Mesothelial cell of epicardium (in vitro differentiated cells): ENCODE data around the gene COMT. TPM values are rescaled to one million over a fixed set of nuclear protein-coding genes. Genes with fewer than 3 reads are reported as not detected.

ENCODE experiments used
- DNase-seq, 2 experiments: peaks; one replicate each; pipeline ENCODE4 v3.0.0; 2021; ENCODE audit warnings: low spot score in 2 of 2; ENCODE audit not compliant: unreplicated experiment in 2 of 2
- H3K27ac Mint-ChIP-seq: 2 replicates; pipeline ENCODE4 v1.8.0; 2021; ENCODE audit warnings: mixed read lengths
- H3K27me3 Mint-ChIP-seq: 2 replicates; pipeline ENCODE4 v1.8.0; 2021; ENCODE audit warnings: low read depth, mixed read lengths
- H3K36me3 Mint-ChIP-seq: 2 replicates; pipeline ENCODE4 v1.8.0; 2021; ENCODE audit warnings: mixed read lengths
- H3K4me1 Mint-ChIP-seq: 2 replicates; pipeline ENCODE4 v1.8.0; 2021; ENCODE audit warnings: mixed read lengths
- H3K4me3 Mint-ChIP-seq: 2 replicates; pipeline ENCODE4 v1.8.0; 2021; ENCODE audit warnings: mild to moderate bottlenecking, moderate library complexity, mixed read lengths
- H3K9me3 Mint-ChIP-seq: 2 replicates; pipeline ENCODE4 v1.8.0; 2021; ENCODE audit warnings: mixed read lengths
- CTCF ChIP-seq: fragments of 200-600 bp; sonication (generic); IDR thresholded peaks from one replicate; pipeline ENCODE4 v1.5.0; 2021; ENCODE audit warnings: antibody characterized with exemption; ENCODE audit not compliant: unreplicated experiment
- total RNA-seq: library from RNA; stranded (reverse); gene quantifications from 3 replicates; pipeline ENCODE4 v1.2.1, GENCODE V29; 2021

The COMT gene
- total RNA-seq, 1 donor from 2014 or later: 93.5 TPM

DNA sequence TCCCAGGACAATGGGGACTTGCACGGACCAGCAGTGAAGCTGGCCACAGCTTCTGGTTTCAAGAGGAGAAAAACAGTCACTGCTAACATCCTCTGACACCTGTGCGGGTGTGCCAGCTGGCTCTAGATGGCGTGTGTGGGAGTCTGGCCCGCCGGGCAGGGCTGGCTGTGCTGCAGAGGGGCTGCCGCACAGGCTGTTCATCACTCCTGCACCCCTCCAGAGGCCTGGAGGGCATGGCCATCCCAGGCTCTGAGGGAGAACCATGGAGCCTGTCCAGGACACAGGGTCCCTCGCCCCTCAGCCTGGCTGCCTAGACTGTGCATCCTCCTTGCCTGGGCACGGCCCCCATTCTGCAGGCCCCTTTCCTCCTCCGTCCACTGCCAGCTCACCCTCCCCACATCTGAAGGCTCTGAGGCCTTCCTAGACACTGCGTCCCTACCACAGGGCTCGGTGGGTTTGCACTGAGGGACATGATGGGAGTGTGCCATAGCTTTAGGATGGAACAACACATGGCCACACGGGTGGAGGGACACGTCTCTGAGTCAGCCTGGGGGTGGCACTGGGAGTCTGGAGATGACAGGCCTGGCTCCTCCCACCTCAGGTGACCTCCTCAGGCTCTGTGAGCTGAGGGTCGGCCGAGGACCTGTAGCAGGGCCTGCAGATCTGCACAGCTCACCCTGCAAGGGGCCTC lies 44.8 kb upstream of the COMT start:
- Mint-ChIP-seq H3K27ac (no peak overlapping the region), H3K9me3 (no peaks in the 10 kb centered on the region), H3K36me3 (peaks cover 4% of the 10 kb centered on the region), H3K4me3 (no peak overlapping the region), H3K27me3 (no peaks in the 10 kb centered on the region), H3K4me1 (peaks cover 13% of the 10 kb centered on the region)
- DNase-seq: no peak
- no peak for TF ChIP-seq CTCF

GRCh38 chr22:19897726-19898125 lies 43.8 kb upstream of the COMT start:
- H3K9me3 Mint-ChIP-seq: no peaks in the 10 kb centered on the region
- DNase-seq: no peak
- no peak overlapping the region for H3K27ac Mint-ChIP-seq
- no peak for TF ChIP-seq CTCF
- H3K4me1 Mint-ChIP-seq: peaks cover 4% of the 10 kb centered on the region
- H3K4me3 Mint-ChIP-seq: no peak overlapping the region
- no peaks in the 10 kb centered on the region for H3K27me3 Mint-ChIP-seq
- peaks cover 4% of the 10 kb centered on the region for H3K36me3 Mint-ChIP-seq

DNA sequence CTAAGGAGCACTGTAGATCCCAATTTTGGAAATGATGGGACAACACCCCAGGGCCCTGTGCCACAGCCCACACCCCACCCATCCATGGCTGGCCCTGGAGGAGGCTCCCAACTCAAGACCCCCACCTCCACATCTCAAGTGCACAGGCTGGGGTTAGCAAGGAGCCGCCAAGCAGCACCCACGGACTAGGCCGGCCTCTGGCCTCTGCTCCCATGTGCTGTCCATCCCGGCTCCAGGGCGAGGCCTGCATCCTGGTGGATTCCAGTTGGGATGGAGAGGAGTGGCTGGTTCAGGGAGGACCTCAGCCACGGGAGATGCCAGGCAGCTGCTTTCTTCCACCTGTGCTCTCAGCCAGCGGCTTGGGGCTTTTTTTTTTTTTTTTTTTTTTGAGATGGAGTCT lies 43.4 kb upstream of the COMT start:
- Mint-ChIP-seq H3K9me3 (no peaks in the 10 kb centered on the region), H3K4me1 (no peaks in the 10 kb centered on the region), H3K27ac (no peak overlapping the region), H3K4me3 (no peak overlapping the region), H3K27me3 (no peaks in the 10 kb centered on the region), H3K36me3 (peaks cover 4% of the 10 kb centered on the region)
- TF ChIP-seq CTCF: no peak
- no peak for DNase-seq

DNA sequence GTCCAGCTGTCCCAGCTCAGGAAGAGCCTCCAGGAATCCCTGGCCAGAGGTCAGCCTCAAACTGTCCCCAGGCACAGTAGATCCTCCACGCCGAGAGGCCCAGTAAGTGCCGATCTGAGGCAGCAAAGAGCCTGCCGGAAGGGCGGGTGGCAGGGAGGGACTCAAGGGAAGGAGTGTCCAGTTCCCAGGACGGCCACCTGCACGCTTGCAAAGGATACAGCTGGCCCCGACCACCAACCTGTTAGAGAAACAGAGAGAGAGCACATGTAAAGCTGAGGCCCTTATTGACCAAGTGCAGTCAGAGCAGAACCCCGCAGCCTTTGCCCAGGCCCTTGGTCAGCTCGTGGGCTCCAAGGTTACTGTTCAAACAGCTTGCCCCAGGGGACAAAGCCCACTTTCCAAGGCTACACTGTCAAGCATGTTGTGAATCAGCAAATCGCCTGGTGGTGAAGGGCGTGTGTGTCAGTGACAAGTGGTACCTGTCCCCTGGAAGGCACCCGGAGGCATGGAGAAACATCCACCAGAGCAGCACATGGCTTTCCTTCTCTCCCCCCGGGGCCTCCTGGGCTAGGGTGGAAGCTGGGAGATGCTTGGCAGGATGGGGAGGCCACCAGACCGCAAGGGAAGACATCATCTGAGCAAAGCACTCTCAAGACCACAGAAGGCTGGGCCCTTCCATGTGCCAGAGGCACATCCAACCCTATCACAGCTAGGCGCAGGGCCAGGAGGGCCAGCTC lies 42.6 kb upstream of the COMT start:
- Mint-ChIP-seq H3K4me3 (no peak overlapping the region), H3K4me1 (no peaks in the 10 kb centered on the region), H3K9me3 (no peaks in the 10 kb centered on the region), H3K36me3 (peaks cover 3% of the 10 kb centered on the region), H3K27me3 (peaks cover 2% of the 10 kb centered on the region), H3K27ac (no peak overlapping the region)
- TF ChIP-seq CTCF: no peak
- no peak for DNase-seq

DNA sequence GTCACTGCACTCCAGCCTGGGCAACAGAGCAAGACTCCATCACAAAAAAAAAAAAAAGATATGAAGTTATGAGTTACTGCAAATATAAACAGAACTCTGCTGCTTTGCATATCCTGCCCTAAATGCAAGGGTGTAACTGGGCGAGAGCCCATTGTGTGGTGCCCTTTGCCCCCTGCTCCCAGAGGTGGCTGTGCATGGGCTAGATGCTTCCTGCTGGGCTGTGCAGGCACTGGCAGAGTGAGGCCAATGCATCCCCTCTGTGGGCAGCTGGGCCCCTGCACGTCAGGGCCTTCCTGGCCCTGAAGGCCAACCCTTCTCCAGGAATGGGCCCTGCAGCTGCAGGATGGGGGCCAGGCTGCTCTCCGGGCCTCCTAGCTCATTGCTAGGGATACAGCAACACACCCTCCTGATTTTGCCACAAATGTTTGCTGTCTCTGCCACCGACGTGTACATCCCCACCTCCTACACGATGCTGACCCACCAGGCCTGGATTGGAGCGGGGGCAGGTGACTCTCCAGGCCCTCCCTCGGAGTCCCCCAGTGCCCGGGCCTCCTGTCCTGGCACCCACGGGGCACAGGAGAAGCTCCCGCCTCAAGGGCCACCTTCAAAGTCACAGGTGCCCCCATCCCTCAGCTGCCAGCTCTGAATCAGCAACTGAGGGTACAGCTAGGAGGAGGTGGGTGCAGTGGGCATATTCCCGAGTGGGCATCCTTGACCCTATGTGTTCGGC lies 40.7 kb upstream of the COMT start:
- no peak overlapping the region for H3K27ac Mint-ChIP-seq
- DNase-seq: no peak
- peaks cover 9% of the 10 kb centered on the region for H3K4me1 Mint-ChIP-seq
- peaks cover 3% of the 10 kb centered on the region for H3K36me3 Mint-ChIP-seq
- H3K27me3 Mint-ChIP-seq: peaks cover 2% of the 10 kb centered on the region
- H3K9me3 Mint-ChIP-seq: no peaks in the 10 kb centered on the region
- H3K4me3 Mint-ChIP-seq: no peak overlapping the region
- TF ChIP-seq CTCF: no peak
